ENCODE measurements around the gene BICC1.

BICC1 gene

DNA sequence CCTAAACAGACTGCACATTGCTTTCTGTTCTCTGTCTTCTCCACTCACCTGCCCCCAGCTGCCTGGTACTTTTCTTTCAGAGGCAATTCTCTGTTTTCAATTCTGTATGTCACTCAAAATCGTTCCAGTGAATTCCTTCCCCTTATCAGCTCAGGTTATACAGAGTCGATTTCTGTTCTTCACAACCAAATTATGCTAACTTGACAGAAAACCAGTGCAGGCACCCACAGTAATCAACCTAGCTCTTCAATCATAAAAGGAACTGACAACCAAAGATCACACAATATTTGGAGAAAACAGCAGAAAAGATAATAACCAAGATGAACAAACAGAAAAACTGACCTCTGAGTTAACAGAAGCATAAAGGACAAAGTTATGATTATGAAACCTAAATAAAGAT is 360.5 kb downstream of the BICC1 start:
- no peak overlapping the region for H3K23ac ChIP-seq (ENCODE audit: low read length)
- no peak overlapping the region for H3K4ac ChIP-seq (ENCODE audit: low read depth, low read length)
- H3K79me1 ChIP-seq (ENCODE audit: low read length), result no peaks in the 10 kb centered on the region
- no CpG with 5 or more reads among the region's 2 CpGs for WGBS (ENCODE audit: extremely low coverage, insufficient coverage, low lambda C conversion rate)
- H3K27ac ChIP-seq (ENCODE audit: low read depth, low read length), result no peak overlapping the region
- no peak overlapping the region for H3K4me2 ChIP-seq (ENCODE audit: low read length)
- H3K36me3 ChIP-seq (ENCODE audit: control insufficient read depth, insufficient read depth, low read length), result no peaks in the 10 kb centered on the region
- DNase-seq, result no peak
- H3K27me3 ChIP-seq (ENCODE audit: insufficient read depth, low read length, poor library complexity), result no peaks in the 10 kb centered on the region
- H2AK5ac ChIP-seq (ENCODE audit: low read length), result no peak overlapping the region
- H2BK120ac ChIP-seq (ENCODE audit: low read depth, low read length), result no peak overlapping the region
- no peak overlapping the region for H2BK5ac ChIP-seq (ENCODE audit: low read length)
- no peak overlapping the region for H4K5ac ChIP-seq (ENCODE audit: low read length)
- no peak overlapping the region for H3K56ac ChIP-seq (ENCODE audit: low read length)
- H3K18ac ChIP-seq (ENCODE audit: low read length), result no peak overlapping the region
- no peak overlapping the region for H3K4me3 ChIP-seq (ENCODE audit: low read length)
- H3K79me2 ChIP-seq (ENCODE audit: control insufficient read depth, insufficient read depth, low read length), result no peaks in the 10 kb centered on the region
- no peak overlapping the region for H2BK15ac ChIP-seq (replicated peaks; ENCODE audit: low read depth)
- H4K8ac ChIP-seq (ENCODE audit: low read depth, low read length), result no peak overlapping the region
- H3K9ac ChIP-seq (ENCODE audit: low read length), result no peak overlapping the region
- H3K4me1 ChIP-seq (ENCODE audit: control insufficient read depth, low read depth, low read length), result no peaks in the 10 kb centered on the region

Data from mesendoderm (in vitro differentiated cells).